Stimulated activated naive CD8-positive, alpha-beta T cell treated with anti-CD3 and anti-CD28 coated beads, Interleukin-15, amount 100 ng/mL, for 72 hours (primary cell): ENCODE results near the gene SLC51B.
A peak's percentile ranks its signal among the peaks of the same experiment; 100 is the strongest.

Experiments used
- ATAC-seq: fragments of 150-1000 bp; cut with Tn5 transposase; 2 replicates; pipeline ENCODE4 v1.10.0; 2021; ENCODE audit warnings: mild to moderate bottlenecking, moderate library complexity
- DNase-seq, 2 donors: peaks; one replicate each; pipeline ENCODE4 v3.0.0; 2021 to 2022
- H3K27ac Mint-ChIP-seq, 2 donors: one replicate each; pipeline ENCODE4 v1.8.0; 2022; ENCODE audit warnings: mild to moderate bottlenecking in 2 of 2, mixed read lengths in 2 of 2, moderate library complexity in 2 of 2
- H3K27me3 Mint-ChIP-seq: one replicate; pipeline ENCODE4 v1.8.0; 2022; ENCODE audit warnings: mixed read lengths
- H3K4me1 Mint-ChIP-seq: one replicate; pipeline ENCODE4 v1.8.0; 2022; ENCODE audit warnings: mild to moderate bottlenecking, mixed read lengths
- H3K4me3 Mint-ChIP-seq, 2 donors: one replicate each; pipeline ENCODE4 v1.8.0; 2022; ENCODE audit warnings: mild to moderate bottlenecking in 2 of 2, mixed read lengths in 2 of 2, moderate library complexity in 1 of 2
- H3K9me3 Mint-ChIP-seq, 2 donors: one replicate each; pipeline ENCODE4 v1.8.0; 2022; ENCODE audit warnings: mixed read lengths in 2 of 2

SLC51B gene

GRCh38 chr15:65081758-65082157, 36.6 kb downstream of the SLC51B start:
- H3K4me1 Mint-ChIP-seq, result peaks cover 27% of the 10 kb centered on the region
- peak; percentile 44 for ATAC-seq
- DNase-seq, result no peak
- H3K9me3 Mint-ChIP-seq, result no peaks in the 10 kb centered on the region
- H3K27ac Mint-ChIP-seq, result peak overlapping the region in 1 of 2 donors; percentile 56
- H3K27me3 Mint-ChIP-seq, result peaks cover 61% of the 10 kb centered on the region
- H3K4me3 Mint-ChIP-seq, result no peak overlapping the region

- DNase-seq (no peak), ATAC-seq (peak; percentile 68)
- peaks cover 60% of the 10 kb centered on the region for H3K27me3 Mint-ChIP-seq
- H3K4me3 Mint-ChIP-seq, result peak overlapping the region in 1 of 2 donors; percentile 15
- H3K4me1 Mint-ChIP-seq, result peaks cover 27% of the 10 kb centered on the region
- H3K9me3 Mint-ChIP-seq, result no peaks in the 10 kb centered on the region
- H3K27ac Mint-ChIP-seq, result peak overlapping the region in 1 of 2 donors; percentile 87
These were observed 37.2 kb downstream of the SLC51B start for GRCh38 chr15:65082303-65082953.

DNA sequence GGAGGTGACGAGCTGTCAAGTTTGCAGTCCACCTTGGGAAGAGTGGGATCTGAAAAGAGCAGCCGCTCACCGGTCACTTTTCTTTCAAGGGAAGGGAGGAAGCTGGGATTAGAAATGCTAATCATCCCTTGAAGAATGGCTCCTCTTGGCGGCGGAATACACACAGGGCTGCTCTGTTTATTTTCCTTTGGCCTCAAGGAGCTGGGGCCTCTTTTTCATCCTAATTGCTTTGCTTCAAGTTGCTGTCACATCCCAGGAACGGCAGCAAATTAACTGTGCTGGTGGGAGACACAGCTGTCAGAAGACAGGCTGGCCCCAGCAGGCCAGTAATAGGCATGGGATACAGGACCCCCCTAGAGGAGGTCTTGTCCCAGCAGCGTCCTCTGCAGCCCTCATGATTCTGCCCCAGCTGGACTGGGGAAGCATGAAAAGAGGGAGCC, 38.1 kb downstream of the SLC51B start:
- H3K4me3 Mint-ChIP-seq, result no peak overlapping the region
- H3K4me1 Mint-ChIP-seq, result peaks cover 18% of the 10 kb centered on the region
- peaks cover 51% of the 10 kb centered on the region for H3K27me3 Mint-ChIP-seq
- no peak for DNase-seq
- H3K9me3 Mint-ChIP-seq, result no peaks in the 10 kb centered on the region
- no peak for ATAC-seq
- H3K27ac Mint-ChIP-seq, result no peak overlapping the region

- ATAC-seq (no peak), DNase-seq (no peak)
- Mint-ChIP-seq H3K9me3 (no peaks in the 10 kb centered on the region), H3K27me3 (peaks cover 38% of the 10 kb centered on the region), H3K27ac (no peak overlapping the region), H3K4me1 (peaks cover 18% of the 10 kb centered on the region), H3K4me3 (no peak overlapping the region)
These were observed 39.5 kb downstream of the SLC51B start for GRCh38 chr15:65084500-65085206.

DNA sequence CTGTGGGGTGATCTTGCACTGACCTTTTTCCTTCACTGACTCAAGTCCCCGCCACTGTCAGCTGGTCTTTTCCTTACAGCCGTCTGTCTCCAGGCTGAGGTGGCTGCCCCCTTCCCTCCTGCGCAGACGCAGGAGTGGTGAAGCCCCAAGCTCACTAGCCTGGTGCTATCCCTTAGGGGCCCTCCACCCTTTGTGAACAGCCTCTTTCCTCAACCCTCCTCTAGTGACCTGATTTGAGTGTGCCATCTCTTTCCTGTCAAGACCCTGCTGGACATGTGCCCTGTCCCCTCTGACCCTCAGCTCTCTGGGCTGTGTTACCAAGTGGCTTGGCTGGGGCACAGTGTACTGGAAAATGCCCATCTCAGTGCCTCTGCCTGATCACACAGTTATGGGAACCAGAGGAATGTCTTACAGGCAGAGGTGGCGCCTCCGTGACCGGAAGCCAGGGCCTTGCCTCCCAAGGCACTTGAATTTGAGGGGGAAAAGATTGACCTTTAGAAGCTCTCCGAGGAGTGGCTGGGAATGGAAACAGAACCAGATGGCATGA, 40.1 kb downstream of the SLC51B start:
- ATAC-seq (no peak), DNase-seq (no peak)
- no peaks in the 10 kb centered on the region for H3K9me3 Mint-ChIP-seq
- peaks cover 18% of the 10 kb centered on the region for H3K4me1 Mint-ChIP-seq
- peaks cover 38% of the 10 kb centered on the region for H3K27me3 Mint-ChIP-seq
- no peak overlapping the region for H3K27ac Mint-ChIP-seq
- no peak overlapping the region for H3K4me3 Mint-ChIP-seq

DNA sequence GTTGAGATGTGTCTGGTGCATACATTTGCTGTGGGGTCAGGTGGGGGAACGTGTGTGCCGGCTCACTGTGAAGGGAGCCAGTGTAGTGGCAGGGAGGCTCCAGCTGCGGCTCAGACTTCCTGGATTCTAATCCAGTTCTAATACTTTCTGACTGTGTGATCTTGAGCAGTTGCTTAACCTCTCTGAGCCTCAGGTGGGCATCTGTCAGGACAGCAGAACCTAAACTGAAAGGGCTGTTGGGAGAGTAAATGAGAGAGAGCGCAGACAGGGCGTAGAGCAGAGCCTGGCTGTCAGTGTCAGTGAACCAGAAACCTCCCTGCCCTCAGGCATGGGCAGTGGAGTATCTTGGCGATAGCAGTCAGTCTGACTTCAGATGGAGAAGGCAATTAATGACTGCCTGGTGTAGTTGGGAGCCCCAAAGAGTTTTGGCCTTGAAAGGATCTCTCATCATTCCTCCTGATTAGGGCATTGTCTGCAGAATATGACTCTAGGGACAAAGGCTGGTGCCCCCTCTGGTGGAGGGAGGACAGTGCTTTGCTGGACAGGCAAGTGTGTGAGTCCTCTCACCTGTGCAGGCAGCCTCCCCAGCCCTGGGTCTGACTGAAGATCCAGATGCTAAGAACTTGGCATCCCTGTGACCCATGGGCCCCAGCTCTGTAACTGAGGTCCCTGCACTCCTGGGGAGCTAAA, 40.9 kb downstream of the SLC51B start:
- Mint-ChIP-seq H3K4me3 (no peak overlapping the region), H3K9me3 (no peaks in the 10 kb centered on the region), H3K27me3 (peaks cover 35% of the 10 kb centered on the region), H3K27ac (no peak overlapping the region), H3K4me1 (peaks cover 18% of the 10 kb centered on the region)
- DNase-seq (no peak), ATAC-seq (peak; percentile 48)

- peaks cover 14% of the 10 kb centered on the region for H3K4me1 Mint-ChIP-seq
- H3K27me3 Mint-ChIP-seq, result peaks cover 29% of the 10 kb centered on the region
- no peak overlapping the region for H3K4me3 Mint-ChIP-seq
- DNase-seq, result no peak
- no peak overlapping the region for H3K27ac Mint-ChIP-seq
- peak; percentile 4 for ATAC-seq
- H3K9me3 Mint-ChIP-seq, result no peaks in the 10 kb centered on the region
These were observed 41.5 kb downstream of the SLC51B start for GRCh38 chr15:65086680-65087111.

GRCh38 chr15:65087411-65087810, 42.2 kb downstream of the SLC51B start:
- ATAC-seq (no peak), DNase-seq (no peak)
- Mint-ChIP-seq H3K4me1 (peaks cover 7% of the 10 kb centered on the region), H3K27me3 (peaks cover 22% of the 10 kb centered on the region), H3K27ac (no peak overlapping the region), H3K4me3 (no peak overlapping the region), H3K9me3 (no peaks in the 10 kb centered on the region)

DNA sequence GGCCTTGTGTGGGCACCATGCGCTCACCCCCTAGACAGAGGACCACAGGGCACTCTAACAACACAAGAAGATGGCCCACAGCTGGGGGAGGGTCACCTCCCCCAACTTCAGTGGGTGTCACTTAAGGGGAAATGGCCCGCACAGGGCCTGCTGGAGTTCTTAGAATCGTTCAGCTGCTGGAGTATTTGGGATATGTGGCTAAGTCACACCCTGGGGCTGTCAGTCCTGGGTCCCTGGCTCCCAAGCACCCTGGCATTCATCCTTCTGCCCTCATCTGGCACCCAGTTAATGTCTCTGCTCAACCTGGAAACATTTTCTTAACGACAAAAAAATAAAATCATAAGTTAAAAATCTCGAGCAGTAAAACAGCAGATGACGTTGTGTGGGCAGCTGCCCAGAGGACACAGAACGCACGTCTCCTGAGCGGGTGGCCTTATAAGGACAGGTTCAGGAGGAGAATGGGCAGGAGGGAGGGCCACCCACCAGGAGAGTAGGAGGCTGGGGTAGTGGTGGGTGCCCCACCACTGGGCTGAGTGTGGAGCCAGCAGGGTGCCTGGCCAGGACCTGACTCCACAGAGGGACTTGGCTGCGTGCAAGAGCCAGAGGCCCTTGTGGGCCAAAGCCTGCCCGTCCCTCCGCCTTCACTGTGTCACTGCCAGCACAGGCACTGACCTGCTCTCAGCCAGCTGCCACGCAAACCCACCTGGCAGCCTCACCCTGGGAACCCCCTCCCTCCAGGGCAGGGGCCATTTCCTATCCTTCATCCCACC, 42.9 kb downstream of the SLC51B start:
- H3K9me3 Mint-ChIP-seq, result no peaks in the 10 kb centered on the region
- no peak overlapping the region for H3K4me3 Mint-ChIP-seq
- peaks cover 15% of the 10 kb centered on the region for H3K27me3 Mint-ChIP-seq
- peaks cover under 1% of the 10 kb centered on the region for H3K4me1 Mint-ChIP-seq
- ATAC-seq, result no peak
- no peak for DNase-seq
- peak overlapping the region in 1 of 2 donors; percentile 89 for H3K27ac Mint-ChIP-seq

DNA sequence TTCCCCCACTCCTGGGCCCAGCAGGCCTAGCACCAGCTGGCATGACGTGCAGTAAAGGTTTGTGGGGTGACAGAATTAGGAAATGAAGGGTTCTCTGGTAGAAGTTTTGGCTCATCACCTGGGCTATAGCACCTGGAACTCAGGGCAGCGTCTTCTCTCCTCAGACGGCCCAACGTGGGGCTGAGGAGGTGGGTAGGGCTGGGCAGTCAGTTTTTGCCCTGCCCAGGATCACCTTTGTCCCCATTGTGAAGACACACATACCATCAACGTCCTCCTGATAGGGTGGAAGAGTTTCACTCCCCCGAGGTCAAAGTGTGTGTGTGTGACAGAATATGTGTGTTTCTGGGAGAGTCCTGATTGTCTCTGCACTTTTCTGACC, 43.4 kb downstream of the SLC51B start:
- Mint-ChIP-seq H3K27ac (no peak overlapping the region), H3K4me1 (no peaks in the 10 kb centered on the region), H3K9me3 (no peaks in the 10 kb centered on the region), H3K27me3 (peaks cover 10% of the 10 kb centered on the region), H3K4me3 (no peak overlapping the region)
- ATAC-seq (no peak), DNase-seq (no peak)

DNA sequence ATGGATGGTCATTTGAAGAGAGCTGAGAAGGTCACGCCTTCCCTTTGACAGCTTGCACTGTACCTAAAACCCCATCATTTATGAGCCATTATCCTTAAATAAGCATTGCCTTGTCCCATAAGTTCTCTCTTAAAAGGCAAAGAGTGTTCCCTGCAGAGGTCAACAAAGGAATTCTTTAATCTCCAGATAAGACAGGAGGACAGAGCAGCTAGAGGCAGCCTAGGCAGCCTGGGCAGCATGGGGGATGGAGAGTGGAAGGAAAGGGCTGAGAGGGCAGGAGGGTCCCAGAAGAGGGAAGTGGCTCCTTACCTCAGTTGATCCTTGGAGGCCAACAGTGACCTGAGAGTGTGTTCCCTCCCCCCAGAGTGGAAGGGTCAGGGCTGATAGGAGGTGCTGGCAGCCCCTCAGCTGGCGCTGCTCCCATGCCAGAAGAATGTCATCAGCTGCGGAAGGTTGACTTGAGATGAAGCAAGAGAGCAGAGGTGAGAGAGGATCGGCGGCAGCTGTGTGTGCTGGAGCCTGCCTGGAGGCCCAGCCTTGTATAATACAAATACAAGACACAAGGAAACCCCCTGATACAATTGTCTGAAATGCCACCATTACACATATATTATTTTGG, 44.1 kb downstream of the SLC51B start:
- Mint-ChIP-seq H3K9me3 (no peaks in the 10 kb centered on the region), H3K27ac (peak overlapping the region in 1 of 2 donors; percentile 48), H3K4me1 (no peaks in the 10 kb centered on the region), H3K27me3 (peaks cover 3% of the 10 kb centered on the region), H3K4me3 (no peak overlapping the region)
- DNase-seq (no peak), ATAC-seq (no peak)

GRCh38 chr15:65091946-65092770, 47.0 kb downstream of the SLC51B start:
- Mint-ChIP-seq H3K4me1 (no peaks in the 10 kb centered on the region), H3K9me3 (no peaks in the 10 kb centered on the region), H3K27me3 (no peaks in the 10 kb centered on the region), H3K4me3 (no peak overlapping the region), H3K27ac (peak overlapping the region in 1 of 2 donors; percentile 48)
- DNase-seq, result no peak
- ATAC-seq, result no peak

DNA sequence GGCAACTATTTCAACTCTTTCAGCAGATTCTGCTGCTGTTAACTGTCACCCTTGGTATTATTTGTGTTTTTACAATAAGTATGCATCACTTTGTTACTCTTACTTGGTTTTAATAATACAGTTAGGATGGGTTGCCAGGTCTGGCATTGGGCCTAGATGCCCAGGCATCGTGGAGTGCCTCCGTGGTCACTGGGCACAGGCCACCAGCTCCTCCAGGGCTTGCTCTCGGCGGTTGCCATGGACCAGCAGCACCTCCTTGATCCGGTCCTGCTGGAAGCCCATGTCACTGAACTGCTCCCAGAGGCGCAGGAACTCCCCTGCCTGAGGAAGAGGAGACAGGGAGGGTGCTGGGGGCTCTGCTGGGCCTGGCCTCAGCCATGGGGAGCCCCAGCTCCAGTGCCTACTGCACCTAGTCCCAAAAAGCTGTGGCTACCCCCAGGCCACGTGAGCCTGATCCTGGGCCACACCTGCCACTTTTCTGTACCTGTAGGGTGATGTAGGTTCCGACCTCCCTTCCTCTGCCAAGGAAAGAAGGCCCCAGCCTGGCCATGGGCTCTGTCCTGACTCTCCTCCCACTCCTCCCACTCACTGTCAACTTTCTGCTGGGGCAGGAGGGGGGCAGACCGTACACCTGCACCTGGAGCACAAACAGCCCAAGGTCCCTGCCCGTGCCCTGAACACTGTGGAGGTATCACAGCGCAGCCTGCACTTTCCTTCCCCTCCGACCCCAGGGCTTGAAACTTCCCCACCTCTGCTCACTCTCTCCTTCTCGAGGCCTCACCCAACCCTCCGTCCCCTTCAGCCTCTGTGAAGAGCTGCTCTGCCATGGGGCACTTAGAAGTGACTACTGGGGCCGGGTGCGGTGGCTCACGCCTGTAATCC, 48.0 kb downstream of the SLC51B start:
- DNase-seq (no peak), ATAC-seq (no peak)
- Mint-ChIP-seq H3K27ac (peak overlapping the region in 1 of 2 donors; percentile 40), H3K9me3 (no peaks in the 10 kb centered on the region), H3K4me1 (no peaks in the 10 kb centered on the region), H3K4me3 (no peak overlapping the region), H3K27me3 (no peaks in the 10 kb centered on the region)
